ENCODE results near the gene SEPHS1.

SEPHS1 gene

DNA sequence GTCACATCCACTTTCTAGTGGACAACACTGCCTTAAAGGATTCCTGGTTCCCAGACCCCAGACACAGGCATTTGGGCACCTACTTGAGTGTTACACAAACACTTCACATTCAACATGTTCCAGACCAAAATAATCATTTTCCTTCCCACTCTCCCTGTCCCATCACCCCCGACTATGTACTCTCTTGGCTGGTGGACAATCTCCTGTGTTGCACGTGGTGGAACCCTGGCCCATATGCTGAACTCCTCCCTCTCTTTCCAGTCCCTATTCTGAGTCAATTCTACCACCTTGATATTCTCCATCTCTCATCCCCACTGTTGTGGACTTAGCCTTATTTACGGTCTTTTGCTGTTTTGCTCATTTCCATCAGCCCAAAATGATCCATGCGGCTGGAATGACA, 8.3 kb upstream of the SEPHS1 start:
- H3K27me3 ChIP-seq (ENCODE audit: control insufficient read depth, insufficient read depth, low read length): peaks cover 42% of the 10 kb centered on the region
- H3K9me3 ChIP-seq (replicated peaks; ENCODE audit: low read length): no peaks in the 10 kb centered on the region
- no peak overlapping the region for H3K4me3 ChIP-seq (ENCODE audit: low read length)
- no peak overlapping the region for H3K4me2 ChIP-seq (ENCODE audit: low read length)
- H3K4me1 ChIP-seq (ENCODE audit: control insufficient read depth, insufficient read depth, low read length): no peaks in the 10 kb centered on the region
- no peaks in the 10 kb centered on the region for H3K36me3 ChIP-seq (ENCODE audit: insufficient read depth, low read length)
- H3K9ac ChIP-seq (ENCODE audit: low read depth, low read length): no peak overlapping the region

DNA sequence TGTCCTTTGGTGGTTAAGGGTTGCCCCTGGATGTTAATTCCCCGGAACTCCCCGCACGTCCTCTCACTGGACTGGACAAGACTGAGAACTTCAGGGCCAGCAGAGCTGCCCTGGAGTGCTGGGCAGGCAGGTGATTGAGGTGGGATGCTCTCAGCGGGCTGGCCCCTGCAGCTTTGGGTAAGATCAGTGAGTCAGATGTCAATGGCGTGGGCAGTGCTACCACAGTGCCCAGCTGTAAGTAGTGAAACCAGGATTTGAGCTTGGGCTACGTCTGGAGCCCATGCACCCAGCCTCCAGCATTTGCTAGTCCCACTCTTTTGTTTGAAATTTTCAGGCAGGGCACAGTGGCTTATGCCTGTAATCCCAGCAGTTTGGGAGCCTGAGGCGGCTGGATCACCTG, 6.7 kb upstream of the SEPHS1 start:
- Histone ChIP-seq H3K4me2 (ENCODE audit: low read length) (no peak overlapping the region), H3K4me3 (ENCODE audit: low read length) (no peak overlapping the region), H3K9me3 (replicated peaks; ENCODE audit: low read length) (no peaks in the 10 kb centered on the region), H3K27me3 (ENCODE audit: control insufficient read depth, insufficient read depth, low read length) (peaks cover 45% of the 10 kb centered on the region), H3K9ac (ENCODE audit: low read depth, low read length) (no peak overlapping the region), H3K36me3 (ENCODE audit: insufficient read depth, low read length) (no peaks in the 10 kb centered on the region), H3K4me1 (ENCODE audit: control insufficient read depth, insufficient read depth, low read length) (peaks cover 7% of the 10 kb centered on the region)

- Histone ChIP-seq H3K4me3 (ENCODE audit: low read length) (no peak overlapping the region), H3K36me3 (ENCODE audit: insufficient read depth, low read length) (no peaks in the 10 kb centered on the region), H3K27me3 (ENCODE audit: control insufficient read depth, insufficient read depth, low read length) (peaks cover 37% of the 10 kb centered on the region), H3K9me3 (replicated peaks; ENCODE audit: low read length) (no peaks in the 10 kb centered on the region), H3K9ac (ENCODE audit: low read depth, low read length) (no peak overlapping the region), H3K4me1 (ENCODE audit: control insufficient read depth, insufficient read depth, low read length) (peaks cover 13% of the 10 kb centered on the region), H3K4me2 (ENCODE audit: low read length) (no peak overlapping the region)
Measured at GRCh38 chr10:13352519-13352918, 4.4 kb upstream of the SEPHS1 start.

DNA sequence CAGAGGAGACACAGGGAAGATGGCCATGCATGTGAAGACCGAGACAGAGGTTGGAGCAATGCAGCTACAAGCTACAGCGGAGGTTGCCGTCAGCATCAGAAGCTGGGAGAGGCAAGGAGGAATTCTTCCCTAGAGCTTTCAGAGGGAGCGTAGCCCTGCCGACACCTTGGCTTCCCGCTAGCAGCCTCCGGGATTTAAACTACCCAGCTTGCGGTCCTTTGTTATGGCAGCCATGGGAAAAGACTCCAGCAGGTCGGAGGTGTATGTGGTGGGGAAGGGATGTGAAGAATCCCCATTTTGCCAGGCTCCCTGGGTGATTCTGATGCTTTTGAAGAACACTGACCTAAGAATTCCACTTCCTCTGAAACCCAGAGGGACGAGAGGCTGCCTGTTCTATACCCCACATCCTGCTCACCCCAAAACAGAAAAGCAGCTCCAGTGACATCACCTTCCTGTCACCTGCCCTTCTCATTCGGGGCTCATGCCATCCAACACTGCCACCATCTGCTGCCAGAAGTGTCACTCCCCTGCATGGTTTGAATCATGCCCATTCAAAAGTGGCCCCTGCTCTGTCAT, 3.3 kb upstream of the SEPHS1 start:
- Histone ChIP-seq H3K4me3 (ENCODE audit: low read length) (no peak overlapping the region), H3K4me2 (ENCODE audit: low read length) (no peak overlapping the region), H3K36me3 (ENCODE audit: insufficient read depth, low read length) (no peaks in the 10 kb centered on the region), H3K4me1 (ENCODE audit: control insufficient read depth, insufficient read depth, low read length) (peaks cover 16% of the 10 kb centered on the region), H3K27me3 (ENCODE audit: control insufficient read depth, insufficient read depth, low read length) (peaks cover 33% of the 10 kb centered on the region), H3K9me3 (replicated peaks; ENCODE audit: low read length) (no peaks in the 10 kb centered on the region), H3K9ac (ENCODE audit: low read depth, low read length) (no peak overlapping the region)

- Histone ChIP-seq H3K4me1 (ENCODE audit: control insufficient read depth, insufficient read depth, low read length) (peaks cover 22% of the 10 kb centered on the region), H3K9me3 (replicated peaks; ENCODE audit: low read length) (no peaks in the 10 kb centered on the region), H3K9ac (ENCODE audit: low read depth, low read length) (peak overlapping the region; percentile 45)
Measured at GRCh38 chr10:13349463-13350274, 1.6 kb upstream of the SEPHS1 start.

DNA sequence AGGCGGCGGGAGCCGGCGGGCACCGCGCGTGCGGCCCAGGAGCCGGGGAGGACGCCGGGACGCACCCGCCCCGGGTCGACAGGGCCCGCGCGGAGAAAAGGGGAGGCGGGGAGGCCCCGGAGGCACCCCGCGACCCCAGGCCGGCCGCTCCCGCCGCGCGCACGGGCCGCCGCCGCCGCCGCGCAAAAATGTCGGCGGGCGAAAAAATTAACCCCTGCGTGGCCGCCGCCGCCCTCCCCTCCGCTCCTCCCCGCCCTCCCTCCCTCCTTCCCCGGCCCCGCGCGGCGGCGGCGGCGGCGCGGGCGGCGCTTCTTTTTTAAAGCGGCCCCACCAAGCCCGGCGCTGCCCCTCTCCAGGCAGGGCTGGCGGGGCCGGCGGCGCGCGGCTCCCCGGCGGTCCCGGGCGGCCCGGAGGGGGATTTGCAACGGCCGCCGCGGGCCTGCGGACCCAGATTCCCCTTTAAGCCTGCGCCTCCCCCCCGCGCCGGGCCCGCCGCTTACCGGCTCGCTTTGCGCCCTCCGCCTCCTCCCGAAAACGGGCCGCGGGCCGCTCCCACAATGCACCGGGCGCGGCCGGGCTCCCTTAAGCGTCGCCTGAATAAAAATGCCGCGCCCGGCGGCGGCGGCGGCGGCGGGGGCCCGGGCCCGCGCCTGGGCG, 465 bp downstream of the SEPHS1 start:
- Histone ChIP-seq H3K9me3 (replicated peaks; ENCODE audit: low read length) (no peaks in the 10 kb centered on the region), H3K4me3 (ENCODE audit: low read length) (peak overlapping the region; percentile 76), H3K4me2 (ENCODE audit: low read length) (peak overlapping the region; percentile 91), H3K36me3 (ENCODE audit: insufficient read depth, low read length) (peaks cover 4% of the 10 kb centered on the region), H3K27me3 (ENCODE audit: control insufficient read depth, insufficient read depth, low read length) (peaks cover 14% of the 10 kb centered on the region), H3K9ac (ENCODE audit: low read depth, low read length) (peak overlapping the region; percentile 95), H3K4me1 (ENCODE audit: control insufficient read depth, insufficient read depth, low read length) (peaks cover 22% of the 10 kb centered on the region)

More at GRCh38 chr10:13349463-13350274, 1.6 kb upstream of the SEPHS1 start:
- Histone ChIP-seq H3K36me3 (ENCODE audit: insufficient read depth, low read length) (no peaks in the 10 kb centered on the region), H3K4me3 (ENCODE audit: low read length) (peak overlapping the region; percentile 76), H3K27me3 (ENCODE audit: control insufficient read depth, insufficient read depth, low read length) (peaks cover 27% of the 10 kb centered on the region), H3K4me2 (ENCODE audit: low read length) (peak overlapping the region; percentile 91)

DNA sequence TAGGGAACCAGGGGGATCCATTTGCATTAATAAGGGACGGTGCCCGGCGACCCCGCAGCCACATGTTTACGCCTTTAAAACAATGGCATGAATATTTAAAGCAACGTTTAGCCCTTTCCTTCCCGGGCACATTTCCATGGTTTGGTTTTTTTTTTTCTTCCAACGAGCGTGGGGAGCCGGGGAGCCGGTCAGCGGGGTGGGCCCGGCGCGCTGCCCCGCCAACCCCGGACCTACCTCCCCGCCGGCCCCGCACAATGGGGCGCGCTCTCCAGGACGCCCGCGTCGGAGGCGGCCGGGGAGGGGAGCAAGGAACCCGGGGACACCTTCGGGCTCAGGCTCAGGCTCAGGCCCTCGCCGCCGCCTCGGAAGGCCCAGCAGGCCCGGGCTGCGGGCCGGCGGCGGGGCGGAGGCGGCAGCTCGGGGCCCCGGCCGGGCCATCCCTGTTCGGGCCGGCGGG, 1.0 kb downstream of the SEPHS1 start:
- peaks cover 22% of the 10 kb centered on the region for H3K4me1 ChIP-seq (ENCODE audit: control insufficient read depth, insufficient read depth, low read length)
- H3K27me3 ChIP-seq (ENCODE audit: control insufficient read depth, insufficient read depth, low read length): peaks cover 10% of the 10 kb centered on the region
- peak overlapping the region; percentile 95 for H3K9ac ChIP-seq (ENCODE audit: low read depth, low read length)
- H3K4me3 ChIP-seq (ENCODE audit: low read length): peak overlapping the region; percentile 76
- H3K9me3 ChIP-seq (replicated peaks; ENCODE audit: low read length): no peaks in the 10 kb centered on the region
- peaks cover 4% of the 10 kb centered on the region for H3K36me3 ChIP-seq (ENCODE audit: insufficient read depth, low read length)
- peak overlapping the region; percentile 79 for H3K4me2 ChIP-seq (ENCODE audit: low read length)

DNA sequence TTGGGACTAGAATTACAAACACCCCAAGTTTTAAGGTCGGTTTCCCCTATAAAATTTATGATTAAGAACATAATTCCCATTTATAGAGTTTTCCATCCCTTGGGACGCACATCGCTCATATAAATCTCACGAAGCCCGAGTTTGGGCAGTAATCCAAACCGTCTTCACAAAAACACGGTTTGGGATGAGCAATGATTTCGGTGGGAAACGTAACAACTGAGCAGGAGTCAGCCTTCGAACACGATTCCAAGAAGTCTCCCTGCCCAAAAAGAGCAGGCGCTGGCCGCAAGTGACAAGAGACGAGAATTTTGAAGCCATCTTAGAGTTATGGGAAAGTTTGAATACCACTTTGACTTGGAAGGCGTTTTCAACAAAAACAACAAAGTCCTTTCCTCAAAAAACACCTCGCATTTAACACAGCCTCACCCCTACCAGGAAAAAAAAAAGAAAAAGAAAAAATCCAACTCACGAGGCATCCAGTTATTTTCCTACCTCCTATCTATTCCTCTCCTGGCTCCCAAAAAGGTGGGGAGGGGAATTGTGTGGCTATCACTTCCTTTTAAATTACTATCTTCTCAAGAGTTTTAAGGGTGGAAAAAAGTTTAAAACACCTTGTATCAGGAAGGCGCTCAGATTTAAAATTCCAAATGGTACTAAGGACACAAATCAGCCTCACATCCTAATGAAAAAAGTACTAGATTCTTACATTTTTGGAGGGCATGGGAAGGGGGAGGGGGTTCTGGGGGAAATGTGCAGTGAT, 1.6 kb downstream of the SEPHS1 start:
- Histone ChIP-seq H3K36me3 (ENCODE audit: insufficient read depth, low read length) (peaks cover 4% of the 10 kb centered on the region), H3K9ac (ENCODE audit: low read depth, low read length) (peak overlapping the region; percentile 95), H3K4me2 (ENCODE audit: low read length) (peak overlapping the region; percentile 79), H3K4me1 (ENCODE audit: control insufficient read depth, insufficient read depth, low read length) (peaks cover 22% of the 10 kb centered on the region), H3K4me3 (ENCODE audit: low read length) (peak overlapping the region; percentile 76), H3K9me3 (replicated peaks; ENCODE audit: low read length) (no peaks in the 10 kb centered on the region), H3K27me3 (ENCODE audit: control insufficient read depth, insufficient read depth, low read length) (peaks cover 4% of the 10 kb centered on the region)

DNA sequence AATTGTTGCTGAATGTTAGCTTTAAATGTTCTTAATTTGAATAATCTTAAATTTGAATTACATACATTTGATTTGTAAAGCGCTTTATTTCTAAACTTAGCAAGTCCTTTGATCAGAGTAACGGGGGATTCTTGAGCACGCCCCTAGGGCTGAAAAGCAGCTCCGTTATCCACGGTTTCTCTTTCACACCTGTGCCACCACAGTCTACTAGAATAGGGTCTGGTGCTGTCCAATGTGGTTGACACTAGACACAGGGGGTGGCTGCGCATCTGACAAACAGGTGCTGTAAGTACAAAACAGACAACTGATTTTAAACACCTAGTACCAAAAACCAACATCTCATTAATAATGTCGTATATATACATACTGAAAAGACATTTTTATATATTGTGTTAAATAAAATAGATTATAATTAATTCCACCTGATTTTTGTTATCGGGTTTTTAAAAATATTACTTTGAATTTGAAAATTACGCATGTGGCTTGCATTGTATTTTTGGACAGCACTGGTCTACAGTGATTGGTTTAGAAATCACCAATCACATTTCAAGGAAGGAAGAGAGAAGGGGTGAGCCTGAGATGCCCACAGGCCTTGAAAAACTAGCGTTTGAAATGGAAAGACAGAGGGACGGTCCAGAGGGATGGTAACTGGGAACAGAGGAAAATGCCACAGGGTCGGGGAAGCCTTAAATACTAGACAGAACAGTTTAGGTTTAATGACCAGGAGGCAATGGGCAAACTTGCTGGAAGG, 7.3 kb downstream of the SEPHS1 start:
- Histone ChIP-seq H3K27me3 (ENCODE audit: control insufficient read depth, insufficient read depth, low read length) (no peaks in the 10 kb centered on the region), H3K9me3 (replicated peaks; ENCODE audit: low read length) (no peaks in the 10 kb centered on the region), H3K4me3 (ENCODE audit: low read length) (no peak overlapping the region), H3K36me3 (ENCODE audit: insufficient read depth, low read length) (peaks cover 21% of the 10 kb centered on the region), H3K4me1 (ENCODE audit: control insufficient read depth, insufficient read depth, low read length) (peaks cover 4% of the 10 kb centered on the region), H3K4me2 (ENCODE audit: low read length) (no peak overlapping the region), H3K9ac (ENCODE audit: low read depth, low read length) (no peak overlapping the region)

GRCh38 chr10:13340068-13340467, 8.0 kb downstream of the SEPHS1 start:
- no peaks in the 10 kb centered on the region for H3K9me3 ChIP-seq (replicated peaks; ENCODE audit: low read length)
- H3K4me1 ChIP-seq (ENCODE audit: control insufficient read depth, insufficient read depth, low read length): peaks cover 4% of the 10 kb centered on the region
- H3K27me3 ChIP-seq (ENCODE audit: control insufficient read depth, insufficient read depth, low read length): no peaks in the 10 kb centered on the region
- no peak overlapping the region for H3K4me3 ChIP-seq (ENCODE audit: low read length)
- no peak overlapping the region for H3K9ac ChIP-seq (ENCODE audit: low read depth, low read length)
- H3K36me3 ChIP-seq (ENCODE audit: insufficient read depth, low read length): peaks cover 25% of the 10 kb centered on the region
- no peak overlapping the region for H3K4me2 ChIP-seq (ENCODE audit: low read length)
